ENCODE data around the gene EBF4.
"Not testable (repeated sequence)": the region's sequence is repeated elsewhere in the genome, so short reads cannot be mapped to it uniquely, and the experiment has no call there.

Gene EBF4

DNA sequence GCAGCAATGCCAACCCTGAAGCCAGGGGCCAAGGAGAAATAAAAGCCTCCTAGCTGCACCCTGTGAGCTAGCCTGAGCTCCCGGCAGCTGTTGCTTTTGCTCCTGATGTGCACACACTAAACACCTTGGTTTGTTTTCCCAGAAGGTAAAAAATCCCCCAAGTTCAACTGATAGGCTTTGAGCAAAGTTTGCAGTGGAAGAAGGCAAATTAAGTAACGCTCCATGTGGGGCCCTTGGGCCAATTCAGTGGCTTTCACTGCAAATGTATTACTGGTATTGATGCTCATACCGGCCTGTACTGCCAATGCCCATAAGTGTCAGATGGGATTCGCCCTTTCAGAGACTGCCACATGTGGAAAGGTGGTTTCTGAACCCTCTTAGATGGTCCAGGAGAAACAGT is 19.1 kb upstream of the EBF4 start:
- DNase-seq (ENCODE audit: low read depth): no peak

DNA sequence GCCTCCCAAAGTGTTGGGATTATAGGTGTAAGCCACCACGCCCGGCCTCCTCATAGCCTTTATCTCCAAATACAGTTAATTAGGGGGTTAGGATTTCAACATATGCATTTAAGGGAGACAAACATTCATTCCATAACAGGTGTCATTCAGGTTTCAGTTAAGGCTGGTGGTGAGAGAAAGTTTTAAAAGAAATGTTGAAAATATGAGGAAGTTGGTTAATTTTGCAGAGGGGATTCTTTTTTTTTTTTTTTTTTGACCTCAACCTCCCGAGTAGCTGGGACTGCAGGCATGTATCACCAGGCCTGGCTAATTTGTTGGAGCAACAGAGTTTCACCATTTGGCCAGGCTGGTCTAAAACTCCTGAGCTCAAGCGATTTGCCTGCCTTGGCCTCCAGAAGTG is 12.5 kb upstream of the EBF4 start:
- DNase-seq (ENCODE audit: low read depth): no peak

DNA sequence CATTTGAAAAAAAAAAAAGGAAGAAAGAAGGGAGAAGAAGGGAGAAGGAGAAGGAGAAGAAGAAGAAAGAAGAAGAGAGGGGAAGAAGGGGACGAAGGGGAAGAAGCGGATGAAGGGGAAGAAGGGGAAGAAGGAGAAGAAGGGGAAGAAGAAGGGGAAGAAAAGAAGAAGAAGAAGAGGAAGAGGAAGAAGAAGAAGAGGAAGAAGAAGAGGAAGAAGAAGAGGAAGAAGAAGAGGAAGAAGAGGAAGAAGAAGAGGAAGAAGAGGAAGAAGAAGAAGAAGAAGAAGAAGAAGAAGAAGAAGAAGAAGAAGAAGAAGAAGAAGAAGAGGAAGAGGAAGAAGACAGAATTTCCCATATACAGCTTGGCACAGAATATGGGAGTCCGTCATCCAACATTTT is 10.5 kb upstream of the EBF4 start:
- DNase-seq (ENCODE audit: low read depth): not testable (repeated sequence)

DNA sequence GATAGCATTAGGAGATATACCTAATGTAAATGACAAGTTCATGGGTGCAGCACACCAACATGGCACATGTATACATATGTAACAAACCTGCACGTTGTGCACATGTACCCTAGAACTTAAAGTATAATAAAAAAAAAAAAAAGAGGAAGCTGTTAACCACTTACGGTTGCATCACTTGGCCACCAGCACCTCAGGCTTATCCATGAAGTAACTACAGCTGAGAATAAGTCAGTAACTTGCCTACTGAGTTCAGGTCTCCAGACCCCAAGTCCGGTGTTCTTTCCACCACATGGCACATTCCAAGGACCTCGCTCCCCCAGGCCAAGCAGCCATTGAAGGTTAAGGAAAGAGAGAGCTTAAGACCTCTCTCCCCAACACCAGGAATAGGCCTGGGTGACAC is 7.8 kb upstream of the EBF4 start:
- not testable (repeated sequence) for DNase-seq (ENCODE audit: low read depth)

DNA sequence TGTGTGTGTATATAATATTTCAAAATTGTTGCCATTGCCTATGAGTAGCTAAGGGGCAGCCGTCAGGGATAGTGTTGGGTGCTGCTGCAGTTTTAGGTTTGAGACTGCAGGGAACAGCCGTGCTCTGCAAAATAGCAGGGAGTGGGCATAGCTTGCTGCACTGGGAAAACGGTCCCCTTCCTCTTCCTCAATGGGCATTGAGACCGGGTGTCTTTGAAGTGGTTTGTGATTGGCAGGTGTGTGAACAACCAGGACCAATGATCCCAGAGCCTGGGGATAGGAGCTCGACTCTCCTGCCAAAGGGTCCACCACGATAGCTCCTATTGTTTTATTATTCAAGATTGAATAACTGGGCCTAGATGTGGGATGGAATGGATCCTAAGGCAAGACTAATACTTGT is 5.1 kb upstream of the EBF4 start:
- no peak for DNase-seq (ENCODE audit: low read depth)

DNA sequence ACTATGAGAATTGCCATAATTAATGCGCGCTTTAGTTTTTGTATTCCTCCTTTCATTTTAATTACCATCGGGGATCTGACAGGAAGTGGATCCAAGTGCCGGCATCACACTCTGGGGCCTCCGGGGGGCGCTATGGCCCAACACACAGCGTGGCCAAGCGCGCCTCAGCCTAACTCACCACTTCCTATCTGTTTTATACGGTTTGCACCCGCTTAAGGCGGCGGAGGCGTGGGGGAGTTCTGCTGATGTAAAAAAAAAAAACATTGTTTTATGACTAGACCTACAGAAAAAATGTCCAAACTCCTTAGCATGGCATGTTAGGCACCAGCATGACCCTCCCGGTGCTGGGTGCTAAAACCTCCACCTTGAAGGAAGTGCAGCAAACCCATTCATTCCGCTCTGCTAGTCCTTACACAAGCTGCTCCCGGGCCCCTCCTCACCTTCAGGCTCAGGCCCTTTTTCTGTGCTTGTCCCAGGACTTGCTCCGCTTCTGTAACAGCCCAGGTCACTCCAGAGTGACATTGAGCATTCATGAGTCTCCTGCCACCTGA is 4.5 kb upstream of the EBF4 start:
- DNase-seq (ENCODE audit: low read depth): peak; percentile 64

DNA sequence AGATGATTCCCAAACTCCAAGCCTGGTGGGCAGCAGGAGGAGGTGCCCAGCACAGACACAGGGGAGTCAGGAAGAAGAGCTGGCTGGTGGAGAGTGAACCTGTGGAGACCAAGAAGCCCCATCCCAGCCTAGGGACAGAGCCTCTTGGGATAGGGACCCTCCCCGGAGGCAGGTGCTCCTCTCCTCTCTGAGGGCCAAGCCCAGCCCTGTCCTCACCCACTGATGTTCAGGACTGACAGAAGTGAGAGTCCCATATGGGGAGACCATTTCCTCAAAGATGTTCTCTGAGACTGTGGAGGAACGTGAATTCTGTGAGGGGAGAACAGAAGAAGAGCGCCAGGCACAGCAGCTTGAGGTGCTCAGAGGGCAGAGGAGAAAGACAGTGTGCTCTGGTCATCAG is 2.4 kb upstream of the EBF4 start:
- no peak for DNase-seq (ENCODE audit: low read depth)

DNA sequence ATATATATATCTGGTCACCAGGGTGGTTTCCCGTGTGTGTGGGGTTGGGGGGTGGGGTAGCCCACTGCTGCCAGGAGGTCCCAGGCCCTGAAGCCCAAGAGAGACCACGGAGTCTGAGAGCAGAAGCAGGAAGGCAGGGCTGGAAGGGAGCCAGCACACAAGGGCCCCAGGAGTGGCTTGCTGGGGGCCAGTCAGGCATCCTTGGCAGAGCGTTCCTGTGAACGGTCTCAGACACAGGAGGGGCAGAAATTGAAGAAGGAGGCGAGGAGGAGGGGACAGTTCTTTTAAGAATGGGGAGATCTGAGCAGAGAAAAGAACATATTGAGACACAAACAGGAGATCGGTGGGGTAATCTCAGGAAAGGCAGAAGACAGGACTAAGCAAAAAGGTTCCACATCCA is 1.9 kb upstream of the EBF4 start:
- DNase-seq (ENCODE audit: low read depth): no peak

DNA sequence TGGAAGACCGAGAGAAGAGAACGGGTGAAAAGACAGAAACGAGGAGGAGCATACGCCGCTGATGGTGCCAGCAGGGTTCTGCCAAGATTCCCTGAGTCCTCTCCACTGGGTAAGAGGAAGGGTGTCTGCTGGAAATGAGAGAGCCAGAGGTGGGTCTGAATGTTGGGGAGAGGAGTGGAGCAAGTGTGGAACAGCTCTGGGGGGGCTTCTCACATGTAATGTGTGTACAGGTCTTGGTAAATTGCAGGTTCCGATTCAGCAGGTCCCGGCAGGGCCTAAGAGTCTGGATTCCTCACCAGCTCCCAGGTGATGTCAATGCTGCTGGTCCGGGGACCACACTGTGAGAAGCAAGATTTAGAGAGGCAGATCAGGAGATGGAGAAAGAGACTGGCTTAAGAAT is 1.5 kb upstream of the EBF4 start:
- DNase-seq (ENCODE audit: low read depth): no peak

DNA sequence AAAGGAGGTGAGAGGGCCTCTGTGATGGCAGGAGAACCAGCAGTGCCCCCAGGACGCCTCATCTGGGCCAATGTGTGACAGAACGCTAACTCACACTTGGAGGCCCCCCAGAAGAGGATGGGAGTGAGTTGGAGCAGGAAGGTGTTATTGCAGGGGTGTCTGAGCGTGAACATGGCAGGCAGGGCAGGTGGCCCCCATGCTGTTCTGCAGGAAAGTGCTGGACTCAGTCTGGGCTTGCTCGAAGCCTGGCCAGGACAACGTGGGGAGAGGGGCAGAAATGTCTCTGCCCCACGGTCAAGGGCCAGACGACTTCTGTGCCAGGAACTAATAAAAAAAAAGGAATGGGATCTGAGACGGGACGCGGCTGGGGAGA is 931 bp upstream of the EBF4 start:
- no peak for DNase-seq (ENCODE audit: low read depth)

DNA sequence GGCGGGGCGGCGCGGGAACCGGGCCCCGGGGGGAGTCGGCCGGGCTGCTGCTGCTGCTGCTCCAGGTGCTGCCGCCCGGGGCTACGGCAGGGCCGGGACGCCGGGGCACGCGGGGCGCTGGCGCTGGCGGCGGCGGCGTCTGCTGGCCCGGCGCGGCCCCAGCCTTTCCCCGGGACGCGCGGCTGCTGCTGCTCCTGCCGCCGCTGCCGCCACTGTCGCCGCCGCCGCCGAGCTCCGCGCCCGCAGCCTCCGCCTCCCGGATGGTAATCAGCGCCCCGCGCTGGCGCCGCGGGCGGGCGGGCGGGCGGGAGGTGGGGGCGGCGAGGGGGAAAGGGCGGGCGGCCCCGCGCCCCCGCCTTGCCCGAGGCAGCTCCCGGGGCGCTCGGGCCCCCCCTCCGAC is 306 bp downstream of the EBF4 start:
- DNase-seq (ENCODE audit: low read depth): no peak

DNA sequence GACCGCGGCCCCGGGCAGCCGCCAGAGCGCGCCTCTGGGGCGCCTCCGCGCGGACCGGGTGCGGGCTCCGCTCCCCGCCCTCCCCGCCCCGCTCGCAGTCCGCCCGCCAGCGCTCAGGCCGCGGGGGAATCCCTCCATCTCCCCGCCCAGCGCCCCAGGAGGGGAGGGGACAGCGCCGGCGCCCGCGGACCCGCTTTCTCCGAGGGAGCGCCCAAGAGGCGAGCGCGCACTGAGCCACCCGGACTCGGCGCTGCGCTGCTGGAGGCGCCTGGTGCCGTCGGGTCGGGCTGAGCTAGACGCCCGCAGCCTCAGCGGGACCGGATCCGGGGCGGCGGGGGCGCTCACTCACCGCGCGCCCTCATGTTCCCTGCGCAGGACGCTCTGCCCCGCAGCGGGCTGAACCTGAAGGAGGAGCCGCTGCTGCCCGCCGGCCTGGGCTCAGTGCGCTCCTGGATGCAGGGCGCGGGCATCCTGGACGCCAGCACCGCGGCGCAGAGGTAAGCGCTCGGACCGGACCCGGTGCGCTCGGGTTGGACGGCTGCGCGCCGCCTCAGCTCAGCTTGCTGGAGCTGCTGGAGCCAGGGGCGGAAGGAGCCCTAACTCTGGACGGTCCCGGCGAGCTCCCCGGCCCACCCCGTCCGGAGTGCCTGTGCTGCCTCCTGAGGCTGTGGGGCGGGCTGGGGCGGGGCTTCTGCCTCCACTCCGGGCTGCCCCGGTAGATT is 867 bp downstream of the EBF4 start:
- DNase-seq (ENCODE audit: low read depth): peak; percentile 45

DNA sequence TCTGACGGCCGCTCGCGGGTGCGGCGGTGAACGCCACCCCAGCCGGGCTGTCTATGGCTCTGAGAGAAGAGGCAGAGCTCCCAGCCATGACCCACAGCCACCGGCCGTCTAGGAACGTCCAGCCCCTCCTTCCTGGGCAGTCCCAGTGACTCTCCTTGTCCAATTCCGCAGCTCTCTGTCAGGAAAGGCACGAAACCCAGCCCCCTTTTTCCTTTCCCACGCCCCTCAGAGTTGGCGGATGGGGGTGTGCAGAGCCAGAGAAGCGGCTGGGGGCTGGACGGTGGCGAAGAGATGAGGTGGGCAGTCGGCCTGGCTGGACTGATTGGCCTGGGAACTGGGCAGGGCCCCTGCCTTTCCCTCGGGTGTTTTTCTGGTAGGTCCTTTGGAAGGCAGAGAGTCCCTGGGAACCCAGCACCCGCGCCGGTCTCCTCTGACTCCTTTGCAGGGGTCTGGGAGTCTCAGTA is 1.5 kb downstream of the EBF4 start:
- no peak for DNase-seq (ENCODE audit: low read depth)

DNA sequence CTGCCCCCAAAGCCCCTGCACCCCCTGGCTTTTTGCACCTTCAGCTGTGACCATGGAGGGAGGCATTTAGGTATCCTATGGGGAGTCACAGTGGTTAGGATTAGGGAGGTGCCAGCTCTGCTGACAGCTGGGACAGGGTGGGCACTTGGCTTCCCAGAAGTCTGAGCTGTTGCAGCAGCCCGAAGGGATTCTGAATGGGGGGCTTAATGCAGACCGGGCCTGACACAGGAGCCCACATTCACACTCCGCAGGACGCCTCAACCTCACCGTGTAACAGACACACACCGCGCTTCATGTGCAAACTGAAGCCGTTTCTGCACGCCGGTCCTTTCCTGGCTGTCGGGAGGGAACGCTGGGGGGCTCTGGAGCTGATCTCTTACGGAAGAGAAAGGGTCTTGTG is 1.9 kb downstream of the EBF4 start:
- DNase-seq (ENCODE audit: low read depth): no peak

DNA sequence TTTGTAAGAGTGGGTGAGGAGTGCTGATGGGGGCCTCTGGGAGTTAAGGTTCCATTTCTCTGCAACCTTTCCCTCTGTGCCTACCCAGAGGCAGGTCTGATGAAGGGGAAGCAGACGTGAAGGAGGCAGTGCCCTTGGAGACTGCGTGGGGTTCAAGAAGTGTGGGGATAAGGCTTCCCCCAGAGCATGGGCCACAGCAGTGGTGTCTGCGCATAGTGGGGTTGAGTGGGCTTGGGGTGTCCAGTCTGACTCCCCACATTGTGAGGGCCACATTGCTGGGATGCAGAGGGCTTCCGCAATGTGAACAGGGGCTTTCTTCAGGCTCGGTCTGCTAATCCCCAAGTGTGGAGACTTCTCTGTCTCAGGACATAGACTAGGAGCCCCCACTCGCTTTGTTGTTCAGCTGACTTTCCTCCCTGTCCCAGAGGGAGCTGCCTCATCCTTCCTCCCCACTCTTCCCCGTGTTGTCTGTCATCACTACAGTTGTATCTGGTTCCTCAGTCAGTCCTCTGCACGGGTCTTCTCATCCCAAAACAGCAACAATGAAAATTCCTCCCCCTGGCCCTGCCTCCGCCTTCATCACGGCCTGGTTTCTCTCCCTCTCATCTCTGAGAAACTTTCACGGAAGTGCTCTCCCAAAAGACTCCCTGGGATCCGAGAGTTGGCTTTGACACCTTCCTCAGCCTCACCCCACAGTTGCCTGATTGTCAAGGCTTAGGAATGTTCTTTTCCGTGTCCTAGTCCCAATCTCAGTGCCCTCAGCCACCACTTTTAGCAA is 2.8 kb downstream of the EBF4 start:
- no peak for DNase-seq (ENCODE audit: low read depth)

DNA sequence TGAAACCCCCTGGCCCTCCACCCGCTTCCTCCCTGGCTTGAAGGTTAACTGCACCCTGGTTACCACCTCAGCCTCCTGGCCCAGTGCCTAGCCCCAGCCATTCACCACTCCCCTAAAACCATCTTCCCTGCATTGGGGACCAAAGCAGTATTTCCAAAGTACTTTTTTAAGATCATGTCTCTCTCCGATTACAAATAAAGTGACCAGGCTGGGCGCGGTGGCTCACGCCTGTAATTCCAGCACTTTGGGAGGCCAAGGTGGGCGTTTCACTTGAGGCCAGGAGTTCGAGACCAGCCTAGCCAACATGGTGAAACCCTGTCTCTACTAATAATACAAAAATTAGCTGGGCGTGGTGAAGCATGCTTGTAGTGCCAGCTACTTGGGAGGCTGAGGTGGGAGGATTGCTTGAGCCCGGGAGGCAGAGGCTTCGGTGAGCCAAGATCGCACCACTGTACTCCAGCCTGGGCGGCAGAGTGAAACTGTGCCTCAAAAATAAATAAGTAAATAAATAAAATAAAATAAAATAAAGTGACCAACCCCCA is 3.5 kb downstream of the EBF4 start:
- DNase-seq (ENCODE audit: low read depth): not testable (repeated sequence)

DNA sequence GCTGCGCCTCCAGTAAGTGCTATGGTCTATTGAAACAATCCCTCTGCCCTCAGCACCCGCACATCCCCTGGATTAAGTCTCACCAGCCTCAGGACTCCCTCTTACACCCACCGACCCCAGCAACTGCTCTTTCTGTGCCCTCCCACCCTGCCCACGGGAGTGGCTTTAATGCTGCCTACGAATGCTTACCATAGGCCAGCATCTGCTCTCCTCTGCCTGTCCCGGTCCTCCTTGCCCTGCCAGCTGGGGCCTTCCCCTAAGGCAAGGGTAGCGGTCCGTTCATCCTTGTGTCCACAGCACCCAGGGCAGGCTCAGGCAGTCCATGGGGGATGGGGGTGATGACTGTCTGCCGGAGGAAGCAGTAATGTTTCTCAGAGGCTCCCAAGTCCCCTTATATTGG is 4.1 kb downstream of the EBF4 start:
- no peak for DNase-seq (ENCODE audit: low read depth)

DNA sequence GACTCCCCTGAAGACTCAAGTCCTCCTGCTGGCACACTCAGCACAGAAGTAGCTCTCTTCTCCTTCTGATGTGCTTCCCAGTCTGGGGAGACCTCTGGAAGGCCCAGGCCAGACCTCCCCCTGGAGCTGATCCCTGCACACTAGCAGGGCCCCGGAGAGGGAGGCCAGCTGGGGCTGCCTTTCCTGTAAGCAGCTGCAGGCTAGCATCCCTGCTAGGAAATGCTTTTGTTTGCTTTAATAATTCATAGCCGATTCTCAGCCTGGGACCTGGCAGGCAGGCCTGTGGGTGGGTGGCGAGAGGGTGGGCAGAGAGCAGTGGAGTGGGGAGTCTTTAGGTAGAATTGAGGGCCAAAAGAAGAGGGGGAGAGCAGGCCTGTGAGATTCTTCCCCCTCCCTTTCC is 5.2 kb downstream of the EBF4 start:
- no peak for DNase-seq (ENCODE audit: low read depth)

DNA sequence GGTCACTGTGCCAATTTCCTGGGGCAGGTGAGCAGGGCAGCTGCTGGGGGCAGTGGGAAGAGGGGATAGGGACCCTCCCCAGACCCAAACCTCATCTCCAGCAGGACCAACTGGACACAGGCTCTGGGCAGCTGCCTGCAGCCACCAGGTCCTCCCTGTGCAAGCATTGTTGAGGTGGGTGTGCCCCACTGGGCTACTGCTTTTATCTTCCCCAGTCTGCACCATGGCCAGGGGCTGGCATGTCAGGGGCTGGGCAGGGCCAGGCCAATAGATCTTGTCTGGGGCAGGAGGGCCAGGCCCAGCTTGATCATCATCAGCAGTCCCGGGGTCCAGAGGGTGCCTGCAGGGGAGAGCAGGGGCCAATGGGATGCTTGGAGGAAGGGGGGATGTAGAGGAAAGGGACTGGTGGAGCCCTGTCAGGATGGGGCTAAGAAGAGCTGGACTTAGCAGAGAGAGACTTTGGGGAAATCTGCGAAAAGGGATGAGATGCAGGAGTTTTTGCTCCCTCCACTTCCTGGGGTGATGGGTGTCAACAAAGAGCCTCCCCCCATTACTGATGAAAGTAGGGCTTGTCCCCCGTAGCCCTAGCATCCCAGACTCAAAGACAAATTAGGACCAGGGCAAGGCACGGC is 5.7 kb downstream of the EBF4 start:
- DNase-seq (ENCODE audit: low read depth): no peak

DNA sequence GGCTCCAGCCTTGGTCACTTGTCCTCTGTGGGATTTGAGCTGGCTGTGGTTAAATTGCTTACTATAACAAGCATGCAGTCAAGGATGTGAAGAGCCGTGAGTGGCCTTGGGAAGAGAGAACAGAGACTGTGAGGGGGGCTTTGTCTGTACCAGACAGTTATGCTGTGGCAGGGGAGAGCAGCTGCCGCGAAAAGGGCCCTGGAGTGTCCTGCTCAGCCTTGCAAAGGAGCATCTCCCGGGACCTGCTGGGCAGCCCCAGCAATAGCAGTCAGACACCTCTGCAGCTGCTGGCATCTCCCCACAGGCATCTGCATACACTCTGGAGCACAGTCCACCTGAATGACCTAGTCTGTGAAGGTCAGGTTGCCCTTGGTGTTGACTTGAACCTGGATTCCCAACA is 6.3 kb downstream of the EBF4 start:
- DNase-seq (ENCODE audit: low read depth): no peak

DNA sequence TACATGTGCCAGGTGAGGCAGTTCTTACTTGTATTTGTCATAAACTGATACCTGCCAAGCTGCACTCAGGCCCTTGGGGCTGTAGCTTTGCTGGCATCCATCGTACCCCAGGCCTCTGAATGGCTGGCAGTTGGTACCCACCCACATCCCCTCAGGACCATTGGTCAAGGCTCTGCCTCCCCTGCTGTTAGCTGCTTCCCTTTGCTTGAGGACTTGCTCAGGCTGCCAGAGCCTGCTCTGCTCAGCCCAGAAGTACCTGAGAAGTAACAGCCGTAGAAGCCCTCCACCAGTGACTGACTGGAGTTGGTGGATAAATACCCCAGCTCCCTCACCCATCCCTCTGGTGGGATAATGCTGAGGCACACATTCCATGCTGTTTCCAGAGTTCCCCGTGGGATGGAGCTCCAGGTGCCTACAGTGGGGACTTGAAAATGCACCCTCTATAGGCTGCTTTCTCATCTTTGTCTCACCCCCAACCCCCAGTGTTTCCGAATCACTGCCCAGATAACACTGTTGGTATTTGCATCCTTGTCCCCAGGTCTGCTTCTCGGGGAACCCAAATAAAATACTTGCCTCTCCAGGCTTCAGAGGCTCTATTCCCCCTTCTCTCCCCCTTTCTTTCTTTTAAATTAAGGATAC is 7.3 kb downstream of the EBF4 start:
- no peak for DNase-seq (ENCODE audit: low read depth)

DNA sequence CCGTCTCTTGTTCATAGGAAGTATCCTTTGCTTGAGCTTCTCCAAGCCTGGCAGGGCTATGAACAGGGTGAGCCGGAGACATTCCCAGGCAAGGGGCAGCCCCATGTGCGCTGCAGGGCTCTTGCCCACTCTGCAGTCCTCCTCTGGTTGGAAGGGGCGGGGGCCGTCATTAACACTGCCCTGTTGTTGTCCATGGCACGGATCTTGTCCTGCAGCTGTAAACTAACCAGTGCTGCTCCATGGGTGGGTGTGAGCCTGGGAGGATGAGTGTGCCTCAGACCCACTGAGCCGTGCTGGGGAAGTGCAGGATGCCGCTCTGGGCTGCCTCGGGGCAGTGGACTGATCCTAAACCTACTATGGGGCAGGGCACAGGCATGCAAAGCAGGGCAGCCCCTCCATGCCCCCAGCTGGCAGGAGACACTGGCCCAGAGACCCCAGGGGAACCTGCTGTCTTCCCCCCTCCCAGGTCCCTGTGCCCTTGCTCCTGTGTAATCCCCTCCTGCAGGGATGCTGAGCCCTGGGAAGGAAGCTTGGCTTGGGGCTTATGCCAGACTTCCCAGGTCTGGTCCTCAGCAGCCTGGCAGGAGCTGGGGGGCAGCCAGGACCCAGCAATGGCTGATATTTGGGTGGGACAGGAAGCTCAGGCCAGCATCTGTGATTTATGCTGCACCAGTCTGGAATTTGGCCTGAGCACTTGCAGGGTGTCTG is 8.5 kb downstream of the EBF4 start:
- DNase-seq (ENCODE audit: low read depth): no peak

Data from activated T-helper 9 cell treated with anti-CD3 and anti-CD28 coated beads, Interleukin-2, amount 50 U/mL, for 16 hours (primary cell).